Measurements from ENCODE around the gene TMEM141. TPM values are rescaled to one million over a fixed set of nuclear protein-coding genes. Genes with fewer than 3 reads are reported as not detected.

The TMEM141 gene
- total and polyA plus RNA-seq, 2 of the 8 experiments (the other 6 are each of a cell fraction or from before 2014, with no cell fraction given): 51.1 to 137 TPM

Small RNA genes lying within 50 kb of the gene (microRNA-seq; reads per million reads assigned to microRNA genes)
- gene MIR4292 (ENCODE audit: borderline microRNAs expressed in 2 of 2, borderline number of aligned reads in 2 of 2, borderline replicate concordance in 1 of 2) (0 reads per million in 2 experiments), gene MIR6722 (ENCODE audit: borderline microRNAs expressed in 2 of 2, borderline number of aligned reads in 2 of 2, borderline replicate concordance in 1 of 2) (0 reads per million in 2 experiments)

Small RNA genes lying within 50 kb of the gene (small RNA-seq; reads per million reads assigned to genes)
- gene AL355987.2 (ENCODE audit: insufficient read depth) (not detected), gene ATP6V1G1P3 (ENCODE audit: insufficient read depth) (not detected), gene MIR4292 (ENCODE audit: insufficient read depth) (not detected), gene MIR6722 (ENCODE audit: insufficient read depth) (not detected)

Other genes with a start within 250 kb of the TMEM141 start
- 55.6 and 60.9 TPM in 2 replicates for gene NOTCH1, start 245.3 kb upstream of the TMEM141 start, total RNA-seq (2021; fragmentation: NEBNext Ultra II Directional; extraction: Animal tissue kit (Norgen Biotek cat#: 25700))
- gene NOTCH1, start 245.3 kb upstream of the TMEM141 start, polyA plus RNA-seq (2011; rRNA removed): 6.9 and 19.9 TPM in 2 replicates
- gene EGFL7, start 128.4 kb upstream of the TMEM141 start, total RNA-seq (2021; fragmentation: NEBNext Ultra II Directional; extraction: Animal tissue kit (Norgen Biotek cat#: 25700)): 37.8 and 39.8 TPM in 2 replicates
- gene EGFL7, start 128.4 kb upstream of the TMEM141 start, polyA plus RNA-seq (2011; rRNA removed): 53.4 and 82.5 TPM in 2 replicates
- 30.5 and 31.6 TPM in 2 replicates for gene AGPAT2, start 103.9 kb upstream of the TMEM141 start, total RNA-seq (2021; fragmentation: NEBNext Ultra II Directional; extraction: Animal tissue kit (Norgen Biotek cat#: 25700))
- 37.6 and 52.1 TPM in 2 replicates for gene AGPAT2, start 103.9 kb upstream of the TMEM141 start, polyA plus RNA-seq (2011; rRNA removed)
- gene DIPK1B, start 78.8 kb upstream of the TMEM141 start, total RNA-seq (2021; fragmentation: NEBNext Ultra II Directional; extraction: Animal tissue kit (Norgen Biotek cat#: 25700)): 32.3 and 35.3 TPM in 2 replicates
- 64.8 and 78.8 TPM in 2 replicates for gene DIPK1B, start 78.8 kb upstream of the TMEM141 start, polyA plus RNA-seq (2011; rRNA removed)
- gene LCN10, start 48.4 kb upstream of the TMEM141 start, total RNA-seq (2021; fragmentation: NEBNext Ultra II Directional; extraction: Animal tissue kit (Norgen Biotek cat#: 25700)): 2.8 and 4.8 TPM in 2 replicates
- 2.6 and 3.5 TPM in 2 replicates for gene LCN10, start 48.4 kb upstream of the TMEM141 start, polyA plus RNA-seq (2011; rRNA removed)
- not detected in 2 replicates for gene LCN6, start 42.8 kb upstream of the TMEM141 start, total RNA-seq (2021; fragmentation: NEBNext Ultra II Directional; extraction: Animal tissue kit (Norgen Biotek cat#: 25700))
- gene LCN6, start 42.8 kb upstream of the TMEM141 start, polyA plus RNA-seq (2011; rRNA removed): not detected in 2 replicates
- gene LCN8, start 33.1 kb upstream of the TMEM141 start, total RNA-seq (2021; fragmentation: NEBNext Ultra II Directional; extraction: Animal tissue kit (Norgen Biotek cat#: 25700)): not detected in 2 replicates
- 0.14 TPM in 1 of 2 replicates, not detected in the other for gene LCN8, start 33.1 kb upstream of the TMEM141 start, polyA plus RNA-seq (2011; rRNA removed)
- gene LCN15, start 26.8 kb upstream of the TMEM141 start, total RNA-seq (2021; fragmentation: NEBNext Ultra II Directional; extraction: Animal tissue kit (Norgen Biotek cat#: 25700)): 0.47 and 0.61 TPM in 2 replicates
- gene LCN15, start 26.8 kb upstream of the TMEM141 start, polyA plus RNA-seq (2011; rRNA removed): 0.08 and 0.25 TPM in 2 replicates
- 0.78 and 1.6 TPM in 2 replicates for gene CCDC183, start 5.0 kb downstream of the TMEM141 start, total RNA-seq (2021; fragmentation: NEBNext Ultra II Directional; extraction: Animal tissue kit (Norgen Biotek cat#: 25700))
- 0.51 and 1.1 TPM in 2 replicates for gene CCDC183, start 5.0 kb downstream of the TMEM141 start, polyA plus RNA-seq (2011; rRNA removed)
- 129 and 130 TPM in 2 replicates for gene RABL6, start 16.6 kb downstream of the TMEM141 start, total RNA-seq (2021; fragmentation: NEBNext Ultra II Directional; extraction: Animal tissue kit (Norgen Biotek cat#: 25700))
- gene RABL6, start 16.6 kb downstream of the TMEM141 start, polyA plus RNA-seq (2011; rRNA removed): 70.1 and 98.6 TPM in 2 replicates
- 0.86 and 0.97 TPM in 2 replicates for gene AJM1, start 51.1 kb downstream of the TMEM141 start, total RNA-seq (2021; fragmentation: NEBNext Ultra II Directional; extraction: Animal tissue kit (Norgen Biotek cat#: 25700))
- gene AJM1, start 51.1 kb downstream of the TMEM141 start, polyA plus RNA-seq (2011; rRNA removed): 0.12 and 0.33 TPM in 2 replicates
- 109 and 111 TPM in 2 replicates for gene PHPT1, start 58.1 kb downstream of the TMEM141 start, total RNA-seq (2021; fragmentation: NEBNext Ultra II Directional; extraction: Animal tissue kit (Norgen Biotek cat#: 25700))
- 226 and 246 TPM in 2 replicates for gene PHPT1, start 58.1 kb downstream of the TMEM141 start, polyA plus RNA-seq (2011; rRNA removed)
- 4.5 TPM in 2 replicates for gene MAMDC4, start 61.0 kb downstream of the TMEM141 start, total RNA-seq (2021; fragmentation: NEBNext Ultra II Directional; extraction: Animal tissue kit (Norgen Biotek cat#: 25700))
- gene MAMDC4, start 61.0 kb downstream of the TMEM141 start, polyA plus RNA-seq (2011; rRNA removed): 3.1 and 6.6 TPM in 2 replicates
- gene EDF1, start 75.0 kb downstream of the TMEM141 start, total RNA-seq (2021; fragmentation: NEBNext Ultra II Directional; extraction: Animal tissue kit (Norgen Biotek cat#: 25700)): 337 and 338 TPM in 2 replicates
- gene EDF1, start 75.0 kb downstream of the TMEM141 start, polyA plus RNA-seq (2011; rRNA removed): 297 and 298 TPM in 2 replicates
- 50.2 and 50.5 TPM in 2 replicates for gene TRAF2, start 95.2 kb downstream of the TMEM141 start, total RNA-seq (2021; fragmentation: NEBNext Ultra II Directional; extraction: Animal tissue kit (Norgen Biotek cat#: 25700))
- gene TRAF2, start 95.2 kb downstream of the TMEM141 start, polyA plus RNA-seq (2011; rRNA removed): 26.9 and 39.3 TPM in 2 replicates
- gene FBXW5, start 153.4 kb downstream of the TMEM141 start, total RNA-seq (2021; fragmentation: NEBNext Ultra II Directional; extraction: Animal tissue kit (Norgen Biotek cat#: 25700)): 49.0 and 49.5 TPM in 2 replicates
- 71.0 and 93.6 TPM in 2 replicates for gene FBXW5, start 153.4 kb downstream of the TMEM141 start, polyA plus RNA-seq (2011; rRNA removed)
- gene C8G, start 153.9 kb downstream of the TMEM141 start, total RNA-seq (2021; fragmentation: NEBNext Ultra II Directional; extraction: Animal tissue kit (Norgen Biotek cat#: 25700)): 0.80 TPM in 1 of 2 replicates, not detected in the other
- gene C8G, start 153.9 kb downstream of the TMEM141 start, polyA plus RNA-seq (2011; rRNA removed): 0.62 and 1.8 TPM in 2 replicates
- 1.5 and 1.7 TPM in 2 replicates for gene LCN12, start 160.9 kb downstream of the TMEM141 start, total RNA-seq (2021; fragmentation: NEBNext Ultra II Directional; extraction: Animal tissue kit (Norgen Biotek cat#: 25700))
- gene LCN12, start 160.9 kb downstream of the TMEM141 start, polyA plus RNA-seq (2011; rRNA removed): 1.1 and 2.1 TPM in 2 replicates
- 2.2 and 2.3 TPM in 2 replicates for gene PTGDS, start 186.2 kb downstream of the TMEM141 start, total RNA-seq (2021; fragmentation: NEBNext Ultra II Directional; extraction: Animal tissue kit (Norgen Biotek cat#: 25700))
- gene PTGDS, start 186.2 kb downstream of the TMEM141 start, polyA plus RNA-seq (2011; rRNA removed): 1.7 and 2.5 TPM in 2 replicates
- 0.15 TPM in 1 of 2 replicates, not detected in the other for gene LCNL1, start 191.6 kb downstream of the TMEM141 start, total RNA-seq (2021; fragmentation: NEBNext Ultra II Directional; extraction: Animal tissue kit (Norgen Biotek cat#: 25700))
- 0.11 and 0.35 TPM in 2 replicates for gene LCNL1, start 191.6 kb downstream of the TMEM141 start, polyA plus RNA-seq (2011; rRNA removed)
- gene PAXX, start 201.1 kb downstream of the TMEM141 start, total RNA-seq (2021; fragmentation: NEBNext Ultra II Directional; extraction: Animal tissue kit (Norgen Biotek cat#: 25700)): 40.8 and 43.4 TPM in 2 replicates
- gene PAXX, start 201.1 kb downstream of the TMEM141 start, polyA plus RNA-seq (2011; rRNA removed): 45.9 and 56.8 TPM in 2 replicates
- not detected in 2 replicates for gene CLIC3, start 205.2 kb downstream of the TMEM141 start, total RNA-seq (2021; fragmentation: NEBNext Ultra II Directional; extraction: Animal tissue kit (Norgen Biotek cat#: 25700))
- 0.12 and 0.33 TPM in 2 replicates for gene CLIC3, start 205.2 kb downstream of the TMEM141 start, polyA plus RNA-seq (2011; rRNA removed)
- gene ABCA2, start 236.9 kb downstream of the TMEM141 start, total RNA-seq (2021; fragmentation: NEBNext Ultra II Directional; extraction: Animal tissue kit (Norgen Biotek cat#: 25700)): 12.5 and 15.2 TPM in 2 replicates
- 14.3 and 21.9 TPM in 2 replicates for gene ABCA2, start 236.9 kb downstream of the TMEM141 start, polyA plus RNA-seq (2011; rRNA removed)
- not detected in 2 replicates for gene FUT7, start 240.7 kb downstream of the TMEM141 start, total RNA-seq (2021; fragmentation: NEBNext Ultra II Directional; extraction: Animal tissue kit (Norgen Biotek cat#: 25700))
- gene FUT7, start 240.7 kb downstream of the TMEM141 start, polyA plus RNA-seq (2011; rRNA removed): not detected in 2 replicates

Measured in H1 (cell line).